GM23248 (cell line): Measurements from ENCODE around the gene MON2.

Source experiments
- EZH2 ChIP-seq: fragments of 200-600 bp; sonication (generic); IDR thresholded peaks from 2 replicates; pipeline ENCODE4 v1.6.1; 2018; ENCODE audit warnings: antibody characterized with exemption, mild to moderate bottlenecking; ENCODE audit not compliant: insufficient read depth, poor library complexity, severe bottlenecking
- EZH2phosphoT487 ChIP-seq: fragments of 200-600 bp; sonication (generic); IDR thresholded peaks from 2 replicates; pipeline ENCODE4 v1.6.1; 2018; ENCODE audit warnings: antibody characterized with exemption, moderate library complexity, mild to moderate bottlenecking, low read depth; ENCODE audit not compliant: insufficient read depth

GRCh38 chr12:62542814-62543213, 76.2 kb downstream of the MON2 start:
- no peak for TF ChIP-seq EZH2
- TF ChIP-seq EZH2phosphoT487 = no peak
